DOHH2 (cell line): ENCODE results near the gene GNG4.

ENCODE experiments used
- CTCF ChIP-seq: fragments of 200-600 bp; sonication (generic); IDR thresholded peaks from one replicate; pipeline ENCODE4 v1.5.1; 2014; ENCODE audit warnings: antibody characterized with exemption, mild to moderate bottlenecking, low read depth, low read length; ENCODE audit not compliant: poor library complexity, severe bottlenecking
- EZH2phosphoT487 ChIP-seq: fragments of 200-600 bp; sonication (generic); IDR thresholded peaks from 2 replicates; pipeline ENCODE4 v1.6.1; 2017; ENCODE audit warnings: borderline replicate concordance, mild to moderate bottlenecking, antibody characterized with exemption, low read length, moderate library complexity, mixed read lengths

- TF ChIP-seq CTCF: no peak
- no peak for TF ChIP-seq EZH2phosphoT487
Measured at GRCh38 chr1:235648407-235648907, 1.1 kb downstream of the GNG4 start.
